Activated CD8-positive, alpha-beta T cell treated with anti-CD3 and anti-CD28 coated beads for 36 hours (primary cell): ENCODE data around the gene ELMO2. TPM values are rescaled to one million over a fixed set of nuclear protein-coding genes. Genes with fewer than 3 reads are reported as not detected.

Experiments
- ATAC-seq: fragments of 200-7000 bp; cut with Tn5 transposase; one replicate; pipeline ENCODE4 v1.10.0; 2021; ENCODE audit warnings: mild to moderate bottlenecking, moderate library complexity
- CTCF ChIA-PET: fragments of 350-600 bp; sonication (Branson Sonifier 250); formaldehyde crosslinking; loops from one replicate; lab custom pipeline; 2021; ENCODE audit warnings: antibody characterized with exemption; lab: Charles Lee
- POLR2A ChIA-PET: fragments of 350-600 bp; sonication (Branson Sonifier 250); formaldehyde crosslinking; loops from one replicate; lab custom pipeline; 2021; ENCODE audit warnings: antibody characterized with exemption; lab: Charles Lee
- DNase-seq: peaks from one replicate; pipeline ENCODE4 v3.0.0-alpha.2; 2020
- H3K27ac Mint-ChIP-seq: one replicate; pipeline ENCODE4 v1.8.0; 2021; ENCODE audit warnings: mild to moderate bottlenecking, mixed read lengths
- H3K27me3 Mint-ChIP-seq: one replicate; pipeline ENCODE4 v1.8.0; 2021; ENCODE audit warnings: mixed read lengths
- H3K36me3 Mint-ChIP-seq: one replicate; pipeline ENCODE4 v1.8.0; 2021; ENCODE audit warnings: low read depth, mixed read lengths
- H3K4me1 Mint-ChIP-seq: one replicate; pipeline ENCODE4 v1.8.0; 2021; ENCODE audit warnings: low read depth, mixed read lengths
- H3K4me3 Mint-ChIP-seq: one replicate; pipeline ENCODE4 v1.8.0; 2021; ENCODE audit warnings: mild to moderate bottlenecking, moderate library complexity, mixed read lengths
- H3K9me3 Mint-ChIP-seq: one replicate; pipeline ENCODE4 v1.8.0; 2021; ENCODE audit warnings: mixed read lengths
- CTCF ChIP-seq: fragments of 200-600 bp; IDR thresholded peaks from one replicate; pipeline ENCODE4 v1.8.0; 2022; ENCODE audit warnings: antibody characterized with exemption, mild to moderate bottlenecking
- intact Hi-C: fragments of 100-400 bp; cut with micrococcal nuclease; formaldehyde crosslinking; loops from one replicate; pipeline ENCODE4 v1.10.0; 2022
- total RNA-seq, 2 experiments: library from RNA; stranded (reverse); gene quantifications; one replicate each; pipeline ENCODE4 v1.2.3, GENCODE V29; 2021

Gene ELMO2
- total RNA-seq, 2 experiments from 2014 or later, result 36.2 to 38.1 TPM

GRCh38 chr20:46331611-46332361, 74.6 kb downstream of the ELMO2 start:
- no peak for TF ChIP-seq CTCF

GRCh38 chr20:46330831-46331371, 75.5 kb downstream of the ELMO2 start:
- no peak for DNase-seq
- no peak for TF ChIP-seq CTCF
- H3K36me3 Mint-ChIP-seq, result no peaks in the 10 kb centered on the region
- ChIA-PET POLR2A (interaction anchor here (0.6 kb wide), 1 partner anchor 104 kb away, joined by 3 read pairs; no protein-coding TSS in a partner anchor), CTCF (no interaction called here)
- no peaks in the 10 kb centered on the region for H3K4me1 Mint-ChIP-seq
- no peak overlapping the region for H3K4me3 Mint-ChIP-seq
- peaks cover 14% of the 10 kb centered on the region for H3K27me3 Mint-ChIP-seq
- no peaks in the 10 kb centered on the region for H3K9me3 Mint-ChIP-seq
- no peak for ATAC-seq
- no peak overlapping the region for H3K27ac Mint-ChIP-seq
- intact Hi-C loops, result no loop called here

More at GRCh38 chr20:46331611-46332361, 74.6 kb downstream of the ELMO2 start:
- intact Hi-C loops, result no loop called here
- no peak for ATAC-seq
- POLR2A ChIA-PET, result interaction anchor here (1.1 kb wide), 1 partner anchor 12 kb away, joined by 3 read pairs; no protein-coding TSS in a partner anchor
- CTCF ChIA-PET, result interaction anchor here (1.0 kb wide), 1 partner anchor 11 kb away, joined by 3 read pairs; no protein-coding TSS in a partner anchor
- H3K27me3 Mint-ChIP-seq, result peaks cover 17% of the 10 kb centered on the region
- no peak overlapping the region for H3K4me3 Mint-ChIP-seq
- no peaks in the 10 kb centered on the region for H3K36me3 Mint-ChIP-seq
- no peaks in the 10 kb centered on the region for H3K9me3 Mint-ChIP-seq
- no peak for DNase-seq
- H3K4me1 Mint-ChIP-seq, result no peaks in the 10 kb centered on the region
- no peak overlapping the region for H3K27ac Mint-ChIP-seq

- Mint-ChIP-seq H3K27ac (no peak overlapping the region), H3K36me3 (no peaks in the 10 kb centered on the region), H3K4me1 (no peaks in the 10 kb centered on the region), H3K9me3 (no peaks in the 10 kb centered on the region), H3K27me3 (peaks cover 14% of the 10 kb centered on the region), H3K4me3 (no peak overlapping the region)
- ATAC-seq (no peak), DNase-seq (no peak)
- no peak for TF ChIP-seq CTCF
- intact Hi-C loops, result no loop called here
- ChIA-PET CTCF (no interaction called here), POLR2A (interaction anchor here (0.6 kb wide), 1 partner anchor 104 kb away, joined by 3 read pairs; no protein-coding TSS in a partner anchor)
Measured at GRCh38 chr20:46330072-46330763, 76.2 kb downstream of the ELMO2 start.

- DNase-seq (no peak), ATAC-seq (no peak)
- ChIA-PET POLR2A (interaction anchor here (1.3 kb wide), 1 partner anchor 356 kb away, joined by 3 read pairs; no protein-coding TSS in a partner anchor), CTCF (no interaction called here)
- Mint-ChIP-seq H3K4me3 (no peak overlapping the region), H3K4me1 (no peaks in the 10 kb centered on the region), H3K27me3 (peaks cover 9% of the 10 kb centered on the region), H3K9me3 (no peaks in the 10 kb centered on the region), H3K27ac (no peak overlapping the region), H3K36me3 (no peaks in the 10 kb centered on the region)
- no peak for TF ChIP-seq CTCF
- intact Hi-C loops, result no loop called here
Measured at GRCh38 chr20:46328200-46328882, 78.1 kb downstream of the ELMO2 start.
